ENCODE measurements around the gene STRN3. TPM values are rescaled to one million over a fixed set of nuclear protein-coding genes. Genes with fewer than 3 reads are reported as not detected.

Gene STRN3
- total RNA-seq, 4 donors from 2014 or later: 28.3 to 48.8 (median 38.1) TPM

- intact Hi-C loops (cut with DNase I; ENCODE audit: low total_unique reads): no loop called here
- WGBS, 2 donors: 83 to 96% methylated on average over 1 of the region's 1 CpG
- no peak for TF ChIP-seq POLR2A (IDR thresholded peaks at IDR 0.05)
- TF ChIP-seq CTCF (IDR thresholded peaks at IDR 0.05): no peak
- no peak for DNase-seq (ENCODE audit: low spot score in 2 of 2)
- H3K4me3 ChIP-seq (ENCODE audit: low read depth, poor library complexity, severe bottlenecking): no peak overlapping the region
These were observed 165.0 kb downstream of the STRN3 start for GRCh38 chr14:30861200-30861599.

GRCh38 chr14:30855345-30856037 lies 170.7 kb downstream of the STRN3 start:
- intact Hi-C loops (cut with DNase I; ENCODE audit: low total_unique reads): no loop called here
- DNase-seq (ENCODE audit: low spot score in 2 of 2): no peak
- 74 to 78% methylated on average over 6 of the region's 6 CpGs for WGBS, 2 donors
- TF ChIP-seq CTCF (IDR thresholded peaks at IDR 0.05) (no peak), POLR2A (IDR thresholded peaks at IDR 0.05) (no peak)
- no peak overlapping the region for H3K4me3 ChIP-seq (ENCODE audit: low read depth, poor library complexity, severe bottlenecking)

GRCh38 chr14:30854492-30854891 lies 171.7 kb downstream of the STRN3 start:
- no peak for DNase-seq (ENCODE audit: low spot score in 2 of 2)
- intact Hi-C loops (cut with DNase I; ENCODE audit: low total_unique reads): no loop called here
- TF ChIP-seq POLR2A (IDR thresholded peaks at IDR 0.05): no peak
- no peak for TF ChIP-seq CTCF (IDR thresholded peaks at IDR 0.05)
- H3K4me3 ChIP-seq (ENCODE audit: low read depth, poor library complexity, severe bottlenecking): no peak overlapping the region

- no peak for DNase-seq (ENCODE audit: low spot score in 2 of 2)
- TF ChIP-seq CTCF (IDR thresholded peaks at IDR 0.05): no peak
- no peak for TF ChIP-seq POLR2A (IDR thresholded peaks at IDR 0.05)
- H3K4me3 ChIP-seq (ENCODE audit: low read depth, poor library complexity, severe bottlenecking): no peak overlapping the region
- intact Hi-C loops (cut with DNase I; ENCODE audit: low total_unique reads): no loop called here
These were observed 172.2 kb downstream of the STRN3 start for GRCh38 chr14:30853946-30854345.

- intact Hi-C loops (cut with DNase I; ENCODE audit: low total_unique reads): no loop called here
- H3K4me3 ChIP-seq (ENCODE audit: low read depth, poor library complexity, severe bottlenecking): no peak overlapping the region
- no peak for DNase-seq (ENCODE audit: low spot score in 2 of 2)
- no peak for TF ChIP-seq CTCF (IDR thresholded peaks at IDR 0.05)
- TF ChIP-seq POLR2A (IDR thresholded peaks at IDR 0.05): no peak
- 79 to 82% methylated on average over 1 of the region's 1 CpG for WGBS, 2 donors
These were observed 176.2 kb downstream of the STRN3 start for GRCh38 chr14:30849983-30850382.

- WGBS, 2 donors: 85 to 86% methylated on average over 1 of the region's 1 CpG
- intact Hi-C loops (cut with DNase I; ENCODE audit: low total_unique reads): no loop called here
- DNase-seq (ENCODE audit: low spot score in 2 of 2): no peak
- H3K4me3 ChIP-seq (ENCODE audit: low read depth, poor library complexity, severe bottlenecking): no peak overlapping the region
- TF ChIP-seq CTCF (IDR thresholded peaks at IDR 0.05): no peak
- TF ChIP-seq POLR2A (IDR thresholded peaks at IDR 0.05): no peak
These were observed 176.8 kb downstream of the STRN3 start for GRCh38 chr14:30849354-30849753.
